HTR-8/SVneo (cell line): Measurements from ENCODE around the gene S100A14.
"Not testable (repeated sequence)": the region's sequence is repeated elsewhere in the genome, so short reads cannot be mapped to it uniquely, and the experiment has no call there.

Source experiments
- DNase-seq: peaks from one replicate; pipeline ENCODE4 v3.0.0; 2011; ENCODE audit warnings: low spot score, mixed read lengths; ENCODE audit not compliant: insufficient read length
- FAIRE-seq: peaks from 2 replicates; lab custom pipeline; 2011; peaks lifted over from hg19 to GRCh38; lab: Jason Lieb, UNC

Gene S100A14

DNA sequence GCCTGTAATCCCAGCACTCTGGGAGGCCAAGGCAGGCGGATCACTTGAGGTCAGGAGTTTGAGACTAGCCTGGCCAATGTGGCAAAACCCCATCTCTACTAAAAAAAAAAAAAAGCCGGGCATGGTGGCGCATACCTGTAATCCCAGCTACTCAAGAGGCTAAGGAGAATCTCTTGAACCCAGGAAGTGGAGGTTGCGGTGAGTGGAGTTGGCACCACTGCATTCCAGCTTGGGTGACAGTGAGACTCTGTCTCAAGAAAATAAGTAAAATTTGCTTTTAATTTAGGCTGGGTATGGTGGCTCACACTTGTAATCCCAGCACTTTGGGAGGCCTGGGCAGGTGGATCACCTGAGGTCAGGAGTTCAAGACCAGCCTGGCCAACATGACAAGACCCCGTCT is 24.1 kb upstream of the S100A14 start:
- not testable (repeated sequence) for FAIRE-seq, DNase-seq

DNA sequence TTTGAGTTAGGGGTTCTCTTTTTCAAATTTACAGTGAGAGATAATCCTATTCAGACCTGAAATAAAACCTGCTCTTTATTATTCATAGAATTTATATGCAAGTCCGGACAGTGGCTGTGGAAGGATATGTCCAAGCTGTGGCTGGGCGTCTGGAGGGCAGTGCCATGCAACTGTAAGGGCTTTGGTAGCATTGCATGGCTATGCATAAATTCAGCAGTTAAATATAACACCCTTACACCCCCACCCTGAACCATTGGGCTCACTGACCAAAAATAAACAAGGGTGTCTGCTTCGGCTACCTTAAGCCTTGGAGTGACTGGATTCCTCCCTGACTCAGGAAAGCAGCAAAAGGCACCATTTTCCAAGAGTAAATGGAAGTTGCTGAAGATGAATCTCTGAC is 23.2 kb upstream of the S100A14 start:
- DNase-seq, result no peak
- no peak for FAIRE-seq

DNA sequence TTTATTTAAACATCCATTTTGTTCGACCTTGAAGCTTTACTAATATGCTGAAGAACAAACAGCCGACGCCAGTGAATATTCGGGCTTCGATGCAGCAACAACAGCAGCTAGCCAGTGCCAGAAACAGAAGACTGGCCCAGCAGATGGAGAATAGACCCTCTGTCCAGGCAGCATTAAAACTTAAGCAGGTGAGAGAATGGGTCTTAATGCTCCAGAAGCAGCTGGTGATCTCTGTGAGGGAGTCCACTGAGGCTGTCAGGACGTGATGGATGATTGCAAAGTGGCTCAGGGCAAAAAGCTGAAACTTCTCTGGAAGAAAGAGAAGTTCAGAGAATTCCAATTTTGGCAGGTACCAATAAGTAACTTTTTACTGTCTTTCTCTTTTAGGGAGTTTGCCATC is 22.1 kb upstream of the S100A14 start:
- no peak for FAIRE-seq
- DNase-seq, result no peak

DNA sequence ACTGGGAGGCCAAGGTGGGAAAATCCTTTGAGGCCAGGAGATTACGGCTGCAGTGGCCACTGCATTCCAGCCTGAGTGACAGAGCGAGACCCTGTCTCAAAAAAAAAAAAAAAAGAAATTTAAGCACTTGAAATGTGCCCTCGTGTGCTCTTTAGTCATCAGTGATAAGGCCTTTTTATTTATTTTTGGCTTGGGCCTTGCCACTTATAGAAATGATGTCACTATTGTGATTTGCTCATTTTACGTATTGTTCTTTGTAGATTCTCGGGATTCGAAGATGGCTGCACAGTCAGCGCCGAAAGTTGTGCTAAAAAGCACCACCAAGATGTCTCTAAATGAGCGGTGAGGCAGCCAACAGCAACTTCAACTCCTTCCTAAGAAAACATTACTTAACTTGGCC is 20.2 kb upstream of the S100A14 start:
- FAIRE-seq (no peak), DNase-seq (no peak)

DNA sequence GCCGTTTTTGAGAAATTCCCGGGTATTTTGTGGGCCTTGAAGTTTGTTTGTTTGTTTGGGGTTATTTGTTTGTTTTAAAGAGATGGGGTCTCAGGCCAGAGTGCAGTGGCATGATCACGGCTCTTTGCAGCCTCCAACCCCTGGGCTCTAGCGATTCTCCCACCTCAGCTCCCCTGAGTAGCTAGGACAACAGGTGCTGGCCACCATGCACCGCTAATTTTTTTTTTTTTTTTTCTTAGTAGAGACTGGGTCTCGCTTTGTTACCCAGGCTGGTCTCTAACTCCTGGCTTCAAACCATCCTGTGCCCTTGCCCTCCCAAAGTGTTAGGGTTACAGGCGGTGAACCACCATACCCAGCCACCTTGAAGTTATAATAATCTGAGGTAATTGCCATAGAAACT is 19.7 kb upstream of the S100A14 start:
- FAIRE-seq (no peak), DNase-seq (no peak)

DNA sequence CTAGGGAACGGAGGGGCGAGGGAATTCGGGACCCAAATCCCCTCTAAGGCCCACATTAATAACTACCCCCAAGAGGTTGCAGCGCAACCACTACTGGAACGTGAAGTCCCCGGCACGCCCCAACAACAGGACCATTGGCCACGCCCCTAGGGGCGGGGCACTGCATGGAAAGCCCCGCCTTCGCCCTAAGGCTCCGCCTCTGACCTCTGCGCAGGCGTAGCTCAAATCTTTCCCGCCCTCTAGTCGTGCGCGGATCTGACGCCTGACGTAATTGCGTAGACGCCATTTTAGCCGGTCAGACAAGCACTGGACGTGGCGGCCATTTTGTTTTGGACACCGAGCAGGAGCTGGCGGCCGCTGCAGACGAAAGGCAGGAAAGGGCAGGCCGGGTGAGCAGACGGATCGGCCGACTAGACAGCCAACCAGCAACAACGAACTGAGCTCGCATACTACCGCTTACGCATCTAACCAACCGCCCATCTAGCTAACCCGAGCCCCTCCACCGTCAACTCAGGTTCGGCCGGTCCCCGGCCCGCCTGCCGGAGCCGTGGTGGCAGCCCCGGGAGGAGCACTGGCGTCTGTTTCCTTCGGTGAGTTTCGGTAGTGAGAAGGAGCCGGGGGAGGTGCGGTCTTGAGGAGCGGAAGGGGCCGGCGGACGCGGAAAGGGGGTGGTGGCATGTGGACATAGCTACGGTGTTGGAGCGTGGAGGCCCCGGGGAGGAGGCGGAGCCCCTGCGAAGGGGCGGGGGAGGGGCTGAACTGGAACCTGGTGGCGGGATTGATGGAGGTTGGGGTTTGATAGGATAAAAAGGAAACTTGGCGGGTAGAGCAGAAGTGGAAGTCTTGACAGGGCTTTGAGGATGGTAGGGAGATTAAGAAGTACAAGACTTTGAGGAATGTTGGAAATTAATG is 17.9 kb upstream of the S100A14 start, which contains the start of gene CHTOP:
Gene CHTOP, plus strand, starts transcription at position 313 of the 912 bp plus-strand sequence. CDS start 2,523 bp downstream, outside the sequence.
- FAIRE-seq (no peak), DNase-seq (peak; percentile 87)

DNA sequence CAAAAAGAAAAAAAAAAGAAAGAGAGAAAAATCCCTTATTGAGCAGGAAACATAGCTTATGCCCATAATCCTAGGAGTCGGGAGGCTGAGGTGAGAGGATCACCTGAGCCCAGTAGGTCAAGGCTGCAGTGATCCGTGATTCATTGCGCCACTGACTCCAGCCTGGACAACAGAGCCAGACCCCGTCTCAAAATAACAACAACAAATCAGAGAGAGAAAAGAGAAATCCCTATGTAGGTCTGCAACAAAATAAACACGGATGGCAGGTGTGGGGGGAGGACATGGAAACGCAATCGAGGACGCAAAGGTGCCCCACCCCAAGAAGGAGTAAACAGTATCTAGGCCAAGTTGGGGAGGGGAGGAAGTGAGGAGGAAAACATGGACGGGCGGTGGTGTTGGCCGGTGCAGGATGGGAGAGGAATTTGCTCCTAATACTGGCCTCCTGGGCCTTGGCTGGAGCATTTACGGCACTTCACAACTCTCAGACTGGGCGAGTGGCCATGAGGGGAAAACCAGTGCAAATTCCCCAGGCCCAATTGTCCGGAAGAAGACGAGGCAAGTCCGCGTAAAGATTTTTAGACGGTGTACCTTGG is 17.1 kb upstream of the S100A14 start:
- DNase-seq (no peak), FAIRE-seq (no peak)

DNA sequence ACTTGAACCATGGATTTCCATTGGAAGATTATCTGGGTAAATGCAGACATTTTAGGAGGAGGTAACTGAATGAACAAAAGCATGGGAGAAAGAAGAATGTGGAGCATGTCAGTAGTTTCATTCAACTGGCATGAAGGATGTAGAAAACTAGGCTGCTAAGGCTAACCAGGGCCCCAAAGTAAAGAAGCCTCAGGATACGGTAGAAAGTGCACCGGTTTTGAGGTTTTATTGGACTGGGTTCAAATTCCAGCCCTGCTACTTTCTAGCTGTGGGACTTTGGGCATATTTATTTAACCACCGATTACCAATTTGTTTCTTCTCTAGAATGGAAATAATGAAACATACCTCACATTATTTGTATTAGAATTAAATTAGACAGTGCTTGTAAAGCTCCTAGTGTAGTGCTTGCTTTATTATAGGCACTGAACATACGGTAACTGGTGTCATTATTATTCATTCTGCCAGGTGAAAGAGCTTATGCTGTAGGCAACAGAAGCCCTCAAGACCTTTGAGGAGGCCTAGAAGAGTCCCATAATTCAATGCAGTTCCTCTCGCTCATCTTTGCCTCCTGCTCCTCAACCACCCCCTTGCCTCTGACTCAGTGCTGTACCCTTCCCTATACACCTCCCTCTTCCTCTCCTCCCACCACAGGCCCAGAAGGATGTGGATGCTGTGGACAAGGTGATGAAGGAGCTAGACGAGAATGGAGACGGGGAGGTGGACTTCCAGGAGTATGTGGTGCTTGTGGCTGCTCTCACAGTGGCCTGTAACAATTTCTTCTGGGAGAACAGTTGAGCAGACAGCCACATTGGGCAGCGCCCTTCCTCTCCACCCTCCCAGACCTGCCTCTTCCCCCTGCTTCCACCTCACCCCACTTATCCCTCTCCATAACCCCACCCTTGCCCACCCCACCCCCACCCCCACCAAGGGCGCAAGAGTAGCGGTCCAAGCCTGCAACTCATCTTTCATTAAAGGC is 15.2 kb upstream of the S100A14 start:
- no peak for DNase-seq
- FAIRE-seq, result no peak

DNA sequence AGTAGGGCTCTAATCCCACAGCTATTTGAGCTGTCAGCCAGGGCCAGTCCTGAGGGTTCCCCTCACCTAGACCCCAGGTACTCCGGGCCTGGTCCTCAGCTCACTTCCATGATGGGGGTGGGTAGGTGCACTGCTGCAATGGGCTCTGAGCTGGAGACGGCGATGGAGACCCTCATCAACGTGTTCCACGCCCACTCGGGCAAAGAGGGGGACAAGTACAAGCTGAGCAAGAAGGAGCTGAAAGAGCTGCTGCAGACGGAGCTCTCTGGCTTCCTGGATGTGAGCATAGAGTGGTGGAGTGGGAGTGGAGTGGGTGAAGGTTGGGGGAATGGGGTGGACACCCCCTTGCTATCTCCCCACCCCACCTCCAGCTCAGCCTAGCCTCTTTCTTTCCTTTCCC is 14.3 kb upstream of the S100A14 start:
- no peak for FAIRE-seq

DNA sequence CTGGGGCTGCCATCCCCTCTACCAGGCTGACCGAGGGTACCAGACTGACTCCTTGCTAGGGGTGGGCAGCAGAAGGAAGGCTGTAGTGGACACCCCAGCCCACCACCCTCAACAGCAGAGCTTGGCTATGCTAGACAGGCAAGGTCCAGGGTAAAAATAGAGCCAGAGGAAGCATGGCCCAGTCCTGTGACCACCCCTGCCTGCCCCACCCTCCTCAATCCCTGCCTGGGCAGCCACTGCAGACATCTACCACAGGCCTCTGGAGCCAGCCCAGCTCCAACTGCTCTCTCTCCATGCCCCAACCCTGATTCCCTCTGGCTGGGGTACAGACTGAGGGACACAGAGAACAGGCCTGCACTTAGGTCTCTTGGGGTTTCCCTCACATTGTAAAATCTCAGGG is 13.8 kb upstream of the S100A14 start:
- FAIRE-seq, result no peak
- no peak for DNase-seq

More for the DNA sequence above, 14.3 kb upstream of the S100A14 start:
- no peak for DNase-seq

DNA sequence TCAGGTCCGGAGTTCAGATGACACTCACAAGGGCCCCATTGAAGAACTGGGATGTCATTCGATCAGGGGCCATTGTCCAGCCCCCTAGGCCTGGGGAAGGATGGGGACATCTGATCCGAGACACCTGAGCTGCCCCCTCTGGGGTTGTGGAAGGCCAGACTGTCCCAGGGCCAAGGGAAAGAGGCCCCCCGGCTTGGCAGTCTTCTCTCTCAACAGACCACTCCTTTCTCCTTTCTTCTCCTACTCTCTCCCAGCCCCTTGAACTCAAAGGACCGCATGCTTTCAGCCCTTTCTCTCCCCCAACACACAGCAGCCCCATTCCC is 13.2 kb upstream of the S100A14 start:
- no peak for DNase-seq
- FAIRE-seq, result no peak

DNA sequence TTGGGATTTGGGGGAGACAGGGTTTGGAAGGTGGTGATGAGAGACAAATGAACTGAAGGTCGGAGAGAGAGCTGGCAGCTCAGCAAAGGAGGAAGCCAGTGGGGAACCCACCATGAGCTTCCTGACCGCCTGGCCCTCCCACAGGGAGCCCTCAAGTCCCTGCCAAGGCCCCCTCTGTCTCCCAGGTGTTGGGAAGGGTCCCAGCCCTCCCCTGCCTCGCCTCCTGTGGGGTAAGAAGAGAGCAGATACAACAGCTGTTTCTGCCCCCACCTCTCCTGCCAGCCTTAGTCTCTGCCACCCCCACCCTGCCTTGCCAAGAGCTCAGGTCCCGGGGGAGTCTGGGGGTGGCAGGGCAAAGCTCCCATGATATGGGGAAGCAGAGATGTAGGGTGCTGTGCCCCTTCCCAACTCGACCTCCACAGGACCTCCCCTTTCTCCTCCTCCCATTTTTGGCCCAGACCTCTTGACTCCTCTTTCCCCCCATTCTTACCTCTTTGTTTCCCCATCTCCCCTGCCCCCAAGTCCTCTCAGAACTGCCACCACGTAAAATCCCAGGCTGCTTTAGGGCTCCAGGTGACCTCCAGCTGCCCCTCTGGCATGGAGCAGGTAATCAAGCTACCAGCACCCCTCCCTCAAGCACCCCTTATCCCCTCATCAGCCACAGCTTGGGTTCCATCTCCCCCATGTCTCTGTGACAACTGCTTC is 12.7 kb upstream of the S100A14 start:
- no peak for DNase-seq

DNA sequence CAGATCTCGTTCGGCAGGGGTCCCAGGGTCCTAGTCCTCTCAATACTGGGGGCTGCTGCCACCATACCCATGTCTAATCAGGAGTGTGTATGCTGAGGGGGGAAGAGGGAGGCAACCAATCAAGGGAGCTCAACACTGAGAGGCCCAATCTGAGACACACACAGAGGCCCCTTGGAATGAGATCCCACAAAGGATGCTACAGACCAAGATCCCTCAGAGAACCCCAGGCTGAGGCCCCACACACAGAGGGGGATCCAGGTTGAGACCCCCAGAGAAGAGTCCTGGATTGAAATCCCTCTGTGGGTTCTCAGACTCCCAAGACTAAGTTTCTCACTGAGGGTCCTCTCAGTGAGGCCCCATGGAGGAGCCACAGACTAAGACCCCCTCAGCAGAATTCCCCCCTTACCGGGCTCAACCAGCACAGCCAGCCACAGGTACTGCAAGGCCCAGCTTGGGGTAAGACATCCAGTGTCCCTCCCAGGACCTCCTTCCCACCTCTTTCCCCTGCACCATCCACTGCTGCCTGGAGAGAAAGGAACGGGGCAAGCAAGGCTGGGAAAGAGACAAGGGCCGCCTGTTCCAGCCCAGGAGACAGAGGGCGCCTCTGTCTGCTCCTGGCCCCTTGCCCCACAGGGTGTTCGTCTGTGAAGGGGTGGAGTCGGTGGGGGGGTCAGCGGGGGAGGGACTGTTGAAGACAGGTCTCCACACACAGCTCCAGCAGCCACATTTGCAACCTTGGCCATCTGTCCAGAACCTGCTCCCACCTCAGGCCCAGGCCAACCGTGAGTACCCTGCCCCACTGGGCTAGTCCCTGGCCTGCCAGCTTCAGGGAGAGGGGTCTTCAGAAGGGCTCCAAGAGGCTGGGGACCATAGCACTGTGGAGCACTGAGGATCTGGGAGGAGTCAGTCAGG is 11.8 kb upstream of the S100A14 start, which contains the start of gene S100A1:
Gene S100A1, plus strand, starts transcription at position 720 of the 912 bp plus-strand sequence. CDS start 2,088 bp downstream, outside the sequence.
- no peak for FAIRE-seq
- no peak for DNase-seq

More for the DNA sequence above, 12.7 kb upstream of the S100A14 start:
- FAIRE-seq, result no peak

DNA sequence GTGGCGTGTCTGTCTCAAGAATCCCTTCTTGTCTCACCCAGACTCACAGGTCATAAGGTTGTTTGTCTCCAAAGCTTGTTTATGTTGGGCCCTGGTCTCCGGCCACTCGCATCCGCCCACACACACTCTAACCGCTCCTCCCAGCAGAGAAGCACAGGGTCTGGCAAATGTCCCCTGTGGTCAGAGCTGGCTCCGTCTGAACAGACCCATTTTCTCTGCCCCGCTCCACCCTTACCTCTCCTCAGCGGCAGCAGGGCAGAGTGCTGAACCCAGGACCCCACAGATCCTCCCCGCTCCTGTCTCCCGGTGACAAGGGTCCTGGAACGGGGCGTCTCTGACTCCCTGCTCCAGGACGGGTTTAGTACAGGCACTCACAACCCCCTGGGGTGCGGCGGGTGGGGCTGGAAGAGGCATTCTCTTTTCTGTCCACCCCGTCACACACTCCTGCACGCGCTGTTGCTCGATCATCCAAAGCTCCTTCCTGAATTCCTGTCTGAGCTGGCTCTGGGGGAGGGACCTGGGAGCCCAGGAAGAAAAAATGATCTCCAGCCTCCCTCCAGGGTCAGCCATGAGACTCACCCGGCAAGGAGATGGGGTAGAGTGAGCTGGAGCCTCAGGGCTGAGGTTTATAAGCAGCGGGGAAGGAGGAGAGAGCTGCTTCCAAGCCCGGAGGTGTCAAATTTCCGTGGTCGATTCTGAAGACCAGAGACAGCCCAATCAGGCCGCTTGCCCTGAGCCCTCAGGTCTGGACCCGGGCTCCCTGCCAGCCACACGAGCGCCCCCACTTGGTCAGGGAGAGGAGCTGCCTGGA is 11.0 kb upstream of the S100A14 start, which contains the start of gene S100A13:
Gene S100A13, minus strand, starts transcription at position 602 of the 811 bp plus-strand sequence. CDS start 1,033 bp downstream, outside the sequence.
- DNase-seq (peak; percentile 93), FAIRE-seq (no peak)

DNA sequence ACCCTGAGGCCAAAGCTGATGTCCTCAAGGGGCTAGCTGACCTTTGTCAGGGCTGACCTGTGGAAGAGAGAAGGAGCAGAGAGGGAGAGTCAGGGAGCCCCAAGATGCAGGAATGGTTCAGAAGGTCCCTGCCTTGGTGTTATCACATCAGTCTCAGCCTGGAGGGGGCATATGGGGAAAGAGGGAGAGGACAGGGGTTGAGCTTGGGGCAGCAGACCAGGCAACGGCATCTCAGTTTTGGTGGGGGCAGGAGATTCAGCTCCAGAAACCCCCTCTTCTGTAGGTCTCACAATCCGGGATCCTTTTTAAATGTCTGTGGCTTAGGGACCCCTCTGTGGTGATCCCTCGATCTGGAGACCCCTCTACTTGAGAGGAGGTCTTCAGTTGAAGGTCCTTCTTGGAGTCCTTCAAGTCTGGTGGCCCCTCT is 10.4 kb upstream of the S100A14 start:
- DNase-seq (no peak), FAIRE-seq (no peak)

DNA sequence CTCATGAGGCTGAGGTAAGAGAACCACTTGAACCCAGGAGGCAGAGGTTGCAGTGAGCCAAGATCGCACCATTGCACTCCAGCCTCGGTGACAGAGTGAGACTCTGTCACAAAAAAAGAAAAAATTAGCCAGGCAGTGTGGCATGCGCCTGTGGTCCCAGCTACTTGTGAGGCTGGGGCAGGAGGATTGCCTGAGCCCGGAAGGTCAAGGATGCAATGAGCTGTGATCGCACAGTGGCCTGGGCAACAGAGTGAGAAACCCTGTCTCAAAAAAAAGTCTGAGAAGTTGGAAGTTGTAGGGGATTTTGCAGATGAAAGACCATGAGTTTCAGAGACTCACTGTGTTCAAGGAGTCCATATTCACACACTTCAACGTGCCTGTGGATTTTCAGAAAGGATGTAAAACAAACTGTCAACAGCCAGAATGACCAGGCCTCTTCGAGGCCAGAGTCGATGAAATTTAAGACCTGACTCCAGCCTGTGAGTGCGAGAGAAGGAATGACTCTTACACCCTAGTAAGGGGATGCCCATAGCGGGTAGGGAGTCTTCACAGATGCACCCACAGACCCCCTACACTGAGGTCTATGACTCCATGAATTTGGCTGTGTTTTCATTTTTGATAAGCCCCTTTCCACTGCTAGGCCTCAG is 9.0 kb upstream of the S100A14 start:
- FAIRE-seq (no peak), DNase-seq (no peak)

DNA sequence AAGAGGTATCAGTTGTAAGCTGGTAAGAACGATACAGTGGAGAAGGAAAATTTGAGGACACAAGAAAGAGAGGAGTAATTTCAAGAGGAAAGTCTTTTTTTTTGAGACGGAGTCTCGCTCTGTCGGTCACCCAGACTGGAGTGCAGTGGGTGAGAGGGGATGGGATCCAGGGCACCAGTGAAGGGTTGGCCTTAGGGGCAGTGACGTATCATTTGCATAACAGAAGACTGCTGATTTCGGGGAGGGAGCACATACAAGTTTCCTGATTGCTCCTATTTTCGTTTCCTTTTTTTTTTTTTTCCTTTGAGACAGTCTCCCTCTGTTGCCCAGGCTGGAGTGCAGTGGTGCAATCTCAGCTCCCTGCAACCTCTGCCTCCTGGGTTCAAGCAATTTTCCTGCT is 7.0 kb upstream of the S100A14 start:
- DNase-seq (no peak), FAIRE-seq (no peak)
